Hematopoietic multipotent progenitor cell treated with erythropoietin and hydrocortisone succinate and interleukin-3 and kit ligand, for 15 days (in vitro differentiated cells): ENCODE measurements around the gene UBE2I.
"Not testable (repeated sequence)": the region's sequence is repeated elsewhere in the genome, so short reads cannot be mapped to it uniquely, and the experiment has no call there.

Experiments
- DNase-seq: peaks from one replicate; pipeline ENCODE4 v3.0.0-alpha.2; 2015; ENCODE audit warnings: low spot score

Gene UBE2I

GRCh38 chr16:1308977-1309885 is at the start of gene UBE2I:
UBE2I (plus strand) TSS chr16:1309636; CDS start chr16:1314031, 4,395 bp downstream.
- peak; percentile 96 for DNase-seq

GRCh38 chr16:1259760-1260068 is 49.7 kb upstream of the UBE2I start:
- DNase-seq, result no peak

- no peak for DNase-seq
Observed at GRCh38 chr16:1260101-1260680, 49.2 kb upstream of the UBE2I start.

GRCh38 chr16:1261131-1261892 is 48.1 kb upstream of the UBE2I start:
- no peak for DNase-seq

GRCh38 chr16:1262210-1262845 is 47.1 kb upstream of the UBE2I start:
- DNase-seq, result no peak

- DNase-seq, result no peak
Observed at GRCh38 chr16:1262846-1263221, 46.6 kb upstream of the UBE2I start.

- no peak for DNase-seq
Observed at GRCh38 chr16:1263591-1264344, 45.7 kb upstream of the UBE2I start.

GRCh38 chr16:1264345-1265089 is 44.9 kb upstream of the UBE2I start:
- no peak for DNase-seq

GRCh38 chr16:1265090-1265630 is 44.3 kb upstream of the UBE2I start:
- no peak for DNase-seq

- no peak for DNase-seq
Observed at GRCh38 chr16:1265826-1266225, 43.6 kb upstream of the UBE2I start.

GRCh38 chr16:1269418-1269817 is 40.0 kb upstream of the UBE2I start:
- not testable (repeated sequence) for DNase-seq

GRCh38 chr16:1271380-1271723 is 38.1 kb upstream of the UBE2I start:
- no peak for DNase-seq

- DNase-seq, result peak; percentile 62
Observed at GRCh38 chr16:1271724-1272413, 37.6 kb upstream of the UBE2I start.

- DNase-seq, result no peak
Observed at GRCh38 chr16:1272453-1273198, 36.8 kb upstream of the UBE2I start.

GRCh38 chr16:1273816-1274215 is 35.6 kb upstream of the UBE2I start:
- DNase-seq, result no peak

- DNase-seq, result no peak
Observed at GRCh38 chr16:1274767-1275166, 34.7 kb upstream of the UBE2I start.

GRCh38 chr16:1275791-1276579 is 33.5 kb upstream of the UBE2I start:
- DNase-seq, result no peak

- no peak for DNase-seq
Observed at GRCh38 chr16:1276580-1276878, 32.9 kb upstream of the UBE2I start.

GRCh38 chr16:1277151-1277598 is 32.3 kb upstream of the UBE2I start:
- no peak for DNase-seq
